ENCODE results near the gene C7orf57.

The C7orf57 gene

DNA sequence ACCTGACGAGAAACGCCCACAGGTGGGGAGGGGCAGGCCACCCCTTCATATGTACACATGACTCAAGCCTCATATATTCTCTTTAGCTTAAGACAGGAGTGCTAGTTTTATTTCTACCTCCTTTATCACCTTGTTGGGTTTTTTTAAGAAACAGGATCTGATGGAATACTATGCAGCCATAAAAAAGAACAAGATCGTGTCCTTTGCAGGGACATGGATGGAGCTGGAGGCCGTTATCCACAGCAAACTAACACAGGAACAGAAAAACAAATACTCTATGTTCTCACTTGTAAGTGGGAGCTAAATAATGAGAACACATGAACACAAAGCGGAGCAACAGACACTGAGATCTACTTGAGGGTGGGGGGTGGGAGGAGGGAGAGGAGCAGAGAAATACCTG lies 44.8 kb upstream of the C7orf57 start:
- H3F3A ChIP-seq (ENCODE audit: insufficient read depth, low read length) = no peaks in the 10 kb centered on the region
- H3K9ac ChIP-seq (ENCODE audit: low read length) = no peak overlapping the region
- H3K79me2 ChIP-seq (ENCODE audit: insufficient read depth, low read length) = no peaks in the 10 kb centered on the region
- no peak overlapping the region for H3K4me3 ChIP-seq (ENCODE audit: low read depth, low read length, poor library complexity, severe bottlenecking)
- peaks cover 19% of the 10 kb centered on the region for H3K4me1 ChIP-seq (ENCODE audit: insufficient read depth, low read length, severe bottlenecking)
- H3K27ac ChIP-seq (ENCODE audit: low read depth, low read length, poor library complexity, severe bottlenecking) = no peak overlapping the region
- H3K36me3 ChIP-seq (ENCODE audit: insufficient read depth, low read length) = no peaks in the 10 kb centered on the region
- no peaks in the 10 kb centered on the region for H3K27me3 ChIP-seq (ENCODE audit: insufficient read depth, low read length)
- H3K9me2 ChIP-seq (ENCODE audit: low read depth, low read length) = no peaks in the 10 kb centered on the region
- H4K20me1 ChIP-seq (ENCODE audit: insufficient read depth, low read length) = no peaks in the 10 kb centered on the region
- H2AFZ ChIP-seq (ENCODE audit: low read length) = no peak overlapping the region
- H3K4me2 ChIP-seq (ENCODE audit: low read length) = no peak overlapping the region
- H3K9me3 ChIP-seq (ENCODE audit: low read length) = no peaks in the 10 kb centered on the region
- no peak for TF ChIP-seq EZH2 (IDR thresholded peaks at IDR 0.05; ENCODE audit: borderline replicate concordance, low read length)
- TF ChIP-seq, protein P1, sequence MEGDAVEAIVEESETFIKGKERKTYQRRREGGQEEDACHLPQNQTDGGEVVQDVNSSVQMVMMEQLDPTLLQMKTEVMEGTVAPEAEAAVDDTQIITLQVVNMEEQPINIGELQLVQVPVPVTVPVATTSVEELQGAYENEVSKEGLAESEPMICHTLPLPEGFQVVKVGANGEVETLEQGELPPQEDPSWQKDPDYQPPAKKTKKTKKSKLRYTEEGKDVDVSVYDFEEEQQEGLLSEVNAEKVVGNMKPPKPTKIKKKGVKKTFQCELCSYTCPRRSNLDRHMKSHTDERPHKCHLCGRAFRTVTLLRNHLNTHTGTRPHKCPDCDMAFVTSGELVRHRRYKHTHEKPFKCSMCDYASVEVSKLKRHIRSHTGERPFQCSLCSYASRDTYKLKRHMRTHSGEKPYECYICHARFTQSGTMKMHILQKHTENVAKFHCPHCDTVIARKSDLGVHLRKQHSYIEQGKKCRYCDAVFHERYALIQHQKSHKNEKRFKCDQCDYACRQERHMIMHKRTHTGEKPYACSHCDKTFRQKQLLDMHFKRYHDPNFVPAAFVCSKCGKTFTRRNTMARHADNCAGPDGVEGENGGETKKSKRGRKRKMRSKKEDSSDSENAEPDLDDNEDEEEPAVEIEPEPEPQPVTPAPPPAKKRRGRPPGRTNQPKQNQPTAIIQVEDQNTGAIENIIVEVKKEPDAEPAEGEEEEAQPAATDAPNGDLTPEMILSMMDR (IDR thresholded peaks at IDR 0.05; ENCODE audit: low read length) = no peak

GRCh38 chr7:47991270-47991669 lies 44.1 kb upstream of the C7orf57 start:
- Histone ChIP-seq H3K27me3 (ENCODE audit: insufficient read depth, low read length) (no peaks in the 10 kb centered on the region), H3K36me3 (ENCODE audit: insufficient read depth, low read length) (no peaks in the 10 kb centered on the region), H3K79me2 (ENCODE audit: insufficient read depth, low read length) (no peaks in the 10 kb centered on the region), H3K9me2 (ENCODE audit: low read depth, low read length) (no peaks in the 10 kb centered on the region), H2AFZ (ENCODE audit: low read length) (peak overlapping the region; percentile 49), H3K4me3 (ENCODE audit: low read depth, low read length, poor library complexity, severe bottlenecking) (peak overlapping the region; percentile 59), H4K20me1 (ENCODE audit: insufficient read depth, low read length) (no peaks in the 10 kb centered on the region), H3K4me1 (ENCODE audit: insufficient read depth, low read length, severe bottlenecking) (peaks cover 19% of the 10 kb centered on the region), H3K27ac (ENCODE audit: low read depth, low read length, poor library complexity, severe bottlenecking) (peak overlapping the region; percentile 53), H3K9me3 (ENCODE audit: low read length) (no peaks in the 10 kb centered on the region), H3K9ac (ENCODE audit: low read length) (peak overlapping the region; percentile 60), H3K4me2 (ENCODE audit: low read length) (peak overlapping the region; percentile 65), H3F3A (ENCODE audit: insufficient read depth, low read length) (no peaks in the 10 kb centered on the region)
- TF ChIP-seq EZH2 (IDR thresholded peaks at IDR 0.05; ENCODE audit: borderline replicate concordance, low read length) = no peak
- TF ChIP-seq, protein P1 (IDR thresholded peaks at IDR 0.05; ENCODE audit: low read length) = no peak

DNA sequence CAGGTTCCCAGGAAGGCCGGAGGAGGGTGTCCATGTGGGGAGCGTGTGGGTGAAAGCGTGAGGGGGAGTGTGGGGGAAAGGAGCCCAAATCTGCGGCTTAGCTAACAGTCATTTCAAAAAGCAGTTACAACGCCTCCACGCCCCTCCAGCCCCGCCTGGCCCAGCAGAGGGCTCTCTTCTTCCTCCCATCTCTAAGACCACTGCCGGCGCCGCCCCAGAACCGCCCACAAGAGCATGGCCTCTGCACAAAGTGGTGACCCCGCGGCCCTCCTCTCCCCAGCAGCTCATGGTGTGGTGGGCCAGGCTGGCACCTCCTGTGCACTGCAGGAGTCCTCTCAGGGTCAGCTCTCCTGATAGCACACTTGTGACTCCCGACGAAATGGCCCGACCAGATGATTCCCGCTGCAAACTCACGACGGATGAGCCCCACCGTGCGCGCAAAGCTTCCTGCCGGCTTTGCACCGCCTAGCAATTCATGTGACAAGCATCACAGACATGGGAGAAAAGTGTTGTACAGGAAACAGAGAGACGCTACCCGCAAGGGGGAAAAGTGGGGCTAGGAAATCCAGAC lies 43.5 kb upstream of the C7orf57 start:
- Histone ChIP-seq H3K4me1 (ENCODE audit: insufficient read depth, low read length, severe bottlenecking) (peaks cover 19% of the 10 kb centered on the region), H3K27me3 (ENCODE audit: insufficient read depth, low read length) (no peaks in the 10 kb centered on the region), H3F3A (ENCODE audit: insufficient read depth, low read length) (no peaks in the 10 kb centered on the region), H3K4me3 (ENCODE audit: low read depth, low read length, poor library complexity, severe bottlenecking) (peak overlapping the region; percentile 59), H3K79me2 (ENCODE audit: insufficient read depth, low read length) (no peaks in the 10 kb centered on the region), H2AFZ (ENCODE audit: low read length) (peak overlapping the region; percentile 65), H3K36me3 (ENCODE audit: insufficient read depth, low read length) (no peaks in the 10 kb centered on the region), H3K9me3 (ENCODE audit: low read length) (no peaks in the 10 kb centered on the region), H3K9ac (ENCODE audit: low read length) (peak overlapping the region; percentile 60), H3K4me2 (ENCODE audit: low read length) (peak overlapping the region; percentile 65), H3K9me2 (ENCODE audit: low read depth, low read length) (no peaks in the 10 kb centered on the region), H3K27ac (ENCODE audit: low read depth, low read length, poor library complexity, severe bottlenecking) (peak overlapping the region; percentile 53), H4K20me1 (ENCODE audit: insufficient read depth, low read length) (no peaks in the 10 kb centered on the region)
- TF ChIP-seq, protein P1 (IDR thresholded peaks at IDR 0.05; ENCODE audit: low read length) = peak; percentile 91
- TF ChIP-seq EZH2 (IDR thresholded peaks at IDR 0.05; ENCODE audit: borderline replicate concordance, low read length) = no peak
